ENCODE data around the gene TSPAN14. TPM values are rescaled to one million over a fixed set of nuclear protein-coding genes. Genes with fewer than 3 reads are reported as not detected.
"Not testable (repeated sequence)": the region's sequence is repeated elsewhere in the genome, so short reads cannot be mapped to it uniquely, and the experiment has no call there.

TSPAN14 gene
- total RNA-seq, 1 experiment from 2014 or later, result 16.4 TPM

DNA sequence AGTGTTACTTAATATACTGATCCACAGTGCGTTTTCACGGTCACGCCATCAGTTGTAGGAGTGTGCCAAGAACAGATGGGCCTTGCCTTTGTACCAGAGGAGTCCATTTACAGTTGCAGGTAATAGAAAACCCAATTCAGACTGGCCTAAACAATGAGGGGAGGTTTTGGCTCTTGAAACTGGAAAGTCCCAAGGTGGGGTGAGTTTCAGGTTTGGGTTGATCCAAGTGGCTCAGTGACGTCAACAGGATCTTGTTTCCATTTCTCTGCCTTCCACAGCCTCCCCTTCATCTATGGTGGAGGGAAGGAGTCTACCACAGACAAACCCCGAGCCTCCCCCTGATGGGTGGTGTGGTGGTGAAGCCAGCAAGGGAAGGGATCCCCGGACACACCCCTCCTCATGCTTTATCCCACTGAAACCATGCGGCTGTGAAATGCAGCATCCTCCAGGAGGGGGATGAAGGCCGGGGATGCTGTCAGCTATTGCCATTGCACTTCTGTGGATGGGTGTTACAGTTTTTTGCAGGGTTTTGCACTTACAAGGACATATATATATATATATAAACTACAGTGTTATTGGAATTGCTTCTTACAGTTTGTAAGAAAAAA lies 68.8 kb downstream of the TSPAN14 start:
- DNase-seq (ENCODE audit: low spot score), result no peak

DNA sequence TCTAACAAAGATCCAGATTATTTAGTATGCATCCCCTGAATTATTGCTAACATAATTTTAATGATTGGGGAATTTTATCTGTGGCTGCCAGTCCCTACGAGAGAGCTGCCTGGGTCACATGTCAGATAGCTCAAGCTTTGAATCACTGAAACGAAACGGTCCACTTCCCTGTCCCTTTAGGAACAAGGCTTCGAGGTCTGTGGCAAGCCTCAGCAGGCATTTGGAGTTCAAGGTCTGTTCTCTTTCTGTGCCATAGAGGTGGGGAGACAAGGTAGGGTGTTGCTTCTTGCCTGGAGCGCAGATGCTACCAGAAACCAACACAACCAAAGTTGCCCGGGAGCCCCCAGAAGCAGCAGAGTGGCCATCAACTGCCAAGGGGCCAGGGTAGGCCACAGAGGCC lies 69.7 kb downstream of the TSPAN14 start:
- DNase-seq (ENCODE audit: low spot score), result no peak

DNA sequence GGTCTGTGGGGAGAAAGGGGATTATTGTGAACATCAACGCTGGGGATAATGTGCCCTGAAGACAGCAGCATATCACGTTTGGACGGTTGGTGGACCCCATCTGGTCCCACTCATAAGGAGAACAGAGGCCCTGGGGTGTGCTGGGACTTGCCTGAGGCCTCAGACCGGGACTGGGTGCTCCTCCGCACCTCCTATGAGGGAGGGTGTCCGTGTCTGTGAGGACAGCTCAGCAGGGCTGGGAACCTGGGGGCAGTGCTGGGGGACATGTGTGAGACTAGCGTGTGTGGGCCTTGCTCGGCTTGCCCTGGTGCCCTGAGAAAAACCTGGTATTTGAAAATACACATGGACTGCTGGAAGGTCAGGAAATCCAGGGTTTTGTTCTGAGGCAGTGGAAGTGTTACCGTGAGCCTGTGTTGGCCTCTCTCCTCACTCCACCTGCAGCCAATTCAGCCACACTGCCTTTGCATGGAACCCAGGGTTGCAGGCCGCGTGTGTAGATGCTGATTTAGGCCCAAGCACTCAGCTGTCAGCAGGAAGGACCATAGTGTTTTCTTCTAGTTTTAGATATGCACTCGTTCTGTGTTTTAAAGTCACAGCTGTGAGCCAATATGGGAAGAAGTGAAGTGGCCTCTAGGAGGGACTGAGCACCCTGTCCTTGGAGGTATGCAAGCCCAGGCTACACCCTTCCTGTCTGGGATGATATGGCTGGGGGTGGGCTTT lies 70.2 kb downstream of the TSPAN14 start:
- DNase-seq (ENCODE audit: low spot score), result no peak

DNA sequence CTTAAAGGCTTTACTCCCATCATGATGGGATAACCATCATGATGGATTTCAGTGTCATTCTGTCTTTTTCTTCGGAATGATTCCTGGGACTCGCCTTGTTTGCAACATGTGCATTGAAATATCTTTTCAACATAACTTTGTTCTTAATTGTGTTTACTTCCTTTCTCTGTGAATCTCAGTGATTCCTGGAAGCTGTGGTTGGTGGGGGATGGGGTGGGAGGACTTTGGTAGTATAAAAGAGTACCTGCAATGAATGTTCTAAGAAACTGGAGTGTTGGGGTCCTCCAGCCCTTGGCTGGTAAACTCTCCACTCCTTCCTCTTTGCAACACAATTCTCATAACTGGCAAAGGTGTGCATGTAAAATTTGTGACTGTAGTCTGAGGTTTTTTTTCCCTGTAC lies 72.1 kb downstream of the TSPAN14 start:
- DNase-seq (ENCODE audit: low spot score), result no peak

DNA sequence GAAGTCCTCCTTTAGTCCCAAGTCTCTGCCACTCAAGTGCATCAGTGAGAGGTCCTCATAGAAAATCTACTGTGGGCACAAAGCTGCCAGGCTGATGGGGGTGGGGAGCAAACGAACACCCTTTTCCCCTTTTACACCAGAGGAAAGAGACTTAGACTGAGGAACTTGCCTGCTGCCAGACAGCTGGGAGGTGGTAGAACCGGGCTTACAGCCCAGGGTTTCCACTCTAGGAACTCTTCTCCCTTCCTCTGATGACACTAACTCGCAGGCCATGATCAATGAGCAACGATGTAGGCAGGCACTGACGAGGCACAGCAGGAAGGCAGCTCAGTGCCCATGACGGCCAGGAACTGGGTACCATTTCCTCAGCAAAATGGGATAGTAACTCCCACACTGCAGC lies 72.6 kb downstream of the TSPAN14 start:
- DNase-seq (ENCODE audit: low spot score), result no peak

DNA sequence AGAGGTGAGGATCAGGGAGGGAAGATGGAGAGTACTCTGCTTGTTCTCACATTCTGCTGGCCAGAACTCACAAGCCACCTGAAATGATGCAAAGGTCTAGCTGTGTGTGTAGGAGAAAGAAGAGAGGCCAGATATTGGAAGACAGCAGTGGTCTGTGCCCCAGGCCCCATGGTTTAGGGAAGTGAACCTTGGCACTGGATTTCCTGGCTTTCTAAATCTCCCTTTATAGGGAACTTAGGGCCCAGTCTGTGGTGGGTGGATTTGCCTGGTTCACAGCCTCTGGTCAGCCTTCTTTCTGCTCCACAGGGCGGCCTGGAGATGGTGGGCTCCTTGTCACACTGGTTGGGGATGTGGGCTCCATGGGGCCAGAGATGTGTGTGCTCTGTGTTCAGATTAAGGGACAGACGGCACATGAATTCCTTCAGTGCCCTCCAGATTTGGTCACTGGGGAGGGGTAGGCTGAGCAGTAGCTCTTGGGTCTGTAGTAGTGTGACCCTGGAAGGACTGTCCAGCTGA lies 74.1 kb downstream of the TSPAN14 start:
- no peak for DNase-seq (ENCODE audit: low spot score)

DNA sequence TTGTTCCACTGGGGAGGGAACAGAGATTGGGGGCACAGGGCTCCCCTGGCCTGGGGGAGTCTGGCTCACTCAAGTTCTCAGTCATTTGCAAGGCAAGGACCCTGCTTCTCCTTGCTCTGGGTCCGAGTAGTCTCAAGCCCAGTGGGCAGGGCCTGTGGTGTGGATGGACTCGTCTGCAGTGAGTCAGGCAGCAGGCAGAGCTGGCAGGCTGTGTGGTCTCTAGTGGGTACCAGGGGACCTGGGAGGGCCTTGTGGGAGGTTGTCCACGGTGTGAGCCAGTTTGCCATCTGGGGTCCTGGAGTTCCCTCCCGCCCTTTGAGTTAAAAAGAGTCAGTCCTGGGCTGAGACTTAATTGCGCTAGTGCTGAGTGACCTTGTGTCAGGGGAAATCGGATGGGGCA lies 74.8 kb downstream of the TSPAN14 start:
- DNase-seq (ENCODE audit: low spot score), result no peak

DNA sequence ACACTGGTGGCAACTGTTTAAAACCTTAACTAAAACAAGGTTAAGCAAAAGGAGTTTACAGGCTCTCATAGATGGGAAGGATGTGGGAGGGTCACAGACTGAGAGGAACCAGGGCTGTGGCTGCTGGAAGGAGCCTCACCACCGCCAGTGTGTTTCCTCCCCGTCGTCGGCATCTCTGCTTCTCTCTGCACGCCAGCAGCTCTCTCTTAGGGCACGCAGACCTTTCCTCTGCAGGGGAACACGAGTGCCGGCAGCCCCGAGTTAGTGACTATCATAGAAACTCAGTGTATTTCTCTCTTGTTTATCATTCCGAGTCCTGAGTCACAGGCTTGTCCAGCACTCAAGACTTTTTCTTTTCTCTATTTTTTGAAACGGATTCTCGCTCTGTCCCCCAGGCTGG lies 75.5 kb downstream of the TSPAN14 start:
- DNase-seq (ENCODE audit: low spot score), result no peak

DNA sequence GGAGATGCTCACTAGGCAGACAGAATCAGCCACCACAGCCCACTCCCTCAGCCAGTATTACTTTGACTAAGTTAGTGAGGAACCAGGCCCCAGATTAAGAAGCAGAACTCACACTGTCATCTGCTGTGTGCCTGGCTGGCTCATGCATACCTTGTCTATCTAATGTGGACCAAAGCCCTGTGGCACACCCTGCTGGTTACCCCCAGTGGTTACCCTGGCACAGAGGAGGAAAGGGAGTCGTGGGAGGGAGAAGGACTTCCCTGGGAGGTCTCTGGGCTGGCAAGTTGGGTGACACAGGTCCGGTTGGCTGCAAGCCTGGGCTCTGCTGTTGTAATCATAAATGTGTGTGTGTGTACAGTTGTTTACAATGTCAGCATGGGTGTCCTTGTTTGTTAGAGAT lies 76.1 kb downstream of the TSPAN14 start:
- peak; percentile 73 for DNase-seq (ENCODE audit: low spot score)

DNA sequence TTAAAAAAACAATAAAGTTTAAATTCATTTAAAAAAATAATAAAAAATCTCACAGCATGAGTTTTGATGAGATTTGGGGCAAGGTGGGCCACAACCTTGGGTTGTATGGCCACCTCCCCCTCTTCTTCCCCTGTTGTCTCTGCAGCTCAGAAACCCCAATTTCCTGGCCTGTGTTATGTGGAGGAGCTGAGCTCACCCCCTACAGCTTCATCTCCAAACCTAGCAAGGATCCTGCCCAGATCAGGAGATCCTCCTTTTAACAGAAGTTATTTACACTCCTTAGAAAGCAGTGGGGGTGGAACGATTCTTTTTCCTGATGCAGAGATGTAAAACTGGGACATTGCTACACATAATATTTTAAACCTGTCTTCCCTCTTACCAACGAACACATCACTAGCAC lies 76.7 kb downstream of the TSPAN14 start:
- DNase-seq (ENCODE audit: low spot score), result no peak

DNA sequence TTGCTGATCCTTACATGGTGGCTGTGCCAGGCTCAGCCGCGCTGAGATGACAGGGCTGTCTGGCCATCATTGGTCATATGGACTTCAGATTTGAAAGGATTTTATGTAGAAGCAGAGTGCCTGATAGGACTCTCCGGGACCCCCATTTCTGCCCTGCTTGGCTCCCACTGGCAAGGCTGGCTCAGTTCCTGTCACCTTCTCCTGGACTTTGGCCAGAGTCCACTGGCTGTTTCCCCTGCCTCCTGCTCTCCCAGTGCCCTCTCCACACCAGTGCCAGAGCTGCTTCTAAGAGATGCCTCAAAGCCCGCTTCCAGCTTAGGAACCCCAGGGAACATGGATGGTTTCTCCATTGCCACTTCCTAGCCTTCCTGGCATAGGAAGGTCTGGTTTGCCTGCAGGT lies 78.5 kb downstream of the TSPAN14 start:
- no peak for DNase-seq (ENCODE audit: low spot score)

DNA sequence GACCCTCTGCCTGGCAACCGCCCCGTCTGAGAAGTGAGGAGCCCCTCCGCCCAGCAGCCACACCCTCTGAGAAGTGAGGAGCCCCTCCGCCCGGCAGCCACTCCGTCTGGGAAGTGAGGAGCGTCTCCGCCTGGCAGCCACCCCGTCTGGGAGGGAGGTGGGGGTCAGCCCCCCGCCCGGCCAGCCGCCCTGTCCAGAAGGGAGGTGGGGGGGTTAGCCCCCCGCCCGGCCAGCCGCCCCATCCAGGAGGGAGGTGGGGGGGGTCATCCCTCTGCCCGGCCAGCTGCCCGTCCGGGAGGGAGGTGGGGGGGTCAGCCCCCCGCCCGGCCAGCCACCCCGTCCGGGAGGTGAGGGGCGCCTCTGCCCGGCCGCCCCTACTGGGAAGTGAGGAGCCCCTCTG lies 79.9 kb downstream of the TSPAN14 start:
- not testable (repeated sequence) for DNase-seq (ENCODE audit: low spot score)

DNA sequence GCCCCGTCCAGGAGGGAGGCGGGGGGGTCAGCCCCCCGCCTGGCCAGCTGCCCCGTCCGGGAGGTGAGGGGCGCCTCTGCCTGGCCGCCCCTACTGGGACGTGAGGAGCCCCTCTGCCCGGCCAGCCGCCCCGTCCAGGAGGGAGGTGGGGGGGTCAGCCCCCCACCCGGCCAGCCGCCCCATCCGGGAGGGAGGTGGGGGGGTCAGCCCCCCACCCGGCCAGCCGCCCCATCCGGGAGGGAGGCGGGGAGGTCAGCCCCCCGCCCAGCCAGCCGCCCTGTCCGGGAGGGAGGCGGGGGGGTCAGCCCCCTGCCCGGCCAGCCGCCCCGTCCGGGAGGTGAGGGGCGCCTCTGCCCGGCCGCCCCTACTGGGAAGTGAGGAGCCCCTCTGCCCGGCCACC lies 80.5 kb downstream of the TSPAN14 start:
- DNase-seq (ENCODE audit: low spot score), result not testable (repeated sequence)

DNA sequence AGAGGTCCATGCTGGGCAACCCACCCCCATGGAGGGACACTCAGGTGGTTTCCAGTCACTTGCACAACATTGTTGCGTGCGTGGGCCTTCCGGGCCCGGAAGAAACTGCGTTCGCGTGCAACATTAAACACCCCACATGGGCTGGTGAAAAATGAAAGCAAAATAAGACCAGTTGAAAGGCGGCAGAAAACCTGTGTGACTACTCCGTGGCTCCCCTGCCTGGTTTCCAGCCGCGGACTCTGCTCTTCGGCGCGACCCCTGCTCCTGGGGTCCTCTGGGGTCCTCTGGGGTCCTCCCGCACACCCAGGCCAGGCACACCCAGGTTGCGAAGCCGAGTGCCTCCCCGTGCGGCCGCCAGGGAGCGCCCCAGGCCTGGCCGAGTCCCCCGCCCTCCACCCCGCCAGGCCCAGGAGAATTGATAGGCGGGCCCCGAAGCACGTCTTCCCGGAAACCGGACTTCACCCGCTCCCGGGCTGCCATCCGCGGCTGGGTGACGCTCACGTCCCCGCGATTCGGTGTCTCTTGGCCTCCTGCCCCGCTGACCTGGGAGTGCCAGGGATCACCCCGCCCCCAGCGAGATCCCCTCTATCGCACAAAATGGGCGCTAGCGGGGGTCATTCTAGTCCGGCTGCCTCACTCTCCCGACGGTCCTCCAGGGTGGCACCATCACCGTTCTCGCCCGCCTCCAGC lies 81.7 kb downstream of the TSPAN14 start:
- no peak for DNase-seq (ENCODE audit: low spot score)

DNA sequence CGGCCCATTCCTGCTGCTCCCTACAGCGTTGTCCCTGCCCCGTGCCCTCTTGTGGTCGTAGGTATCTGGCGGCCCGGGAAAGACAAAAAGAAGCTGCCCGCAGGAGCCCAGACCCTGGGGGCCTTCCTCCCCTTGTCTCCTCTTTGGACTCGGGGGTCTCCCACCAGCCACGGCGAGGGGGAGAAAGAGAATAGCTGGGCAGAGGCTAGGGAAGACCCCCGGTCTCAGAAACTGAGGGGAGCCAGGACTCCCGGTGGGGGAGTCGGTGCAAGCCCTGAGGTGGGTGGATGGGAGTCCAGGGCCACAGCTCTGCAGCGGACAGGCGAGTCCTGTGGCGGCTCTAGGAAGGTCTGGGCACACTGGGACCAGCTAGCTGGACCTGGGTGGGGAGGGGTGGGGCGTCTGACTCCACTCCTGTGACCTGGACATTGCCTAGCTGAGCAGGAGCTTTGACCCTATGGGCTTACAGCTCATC lies 82.3 kb downstream of the TSPAN14 start:
- DNase-seq (ENCODE audit: low spot score), result no peak

DNA sequence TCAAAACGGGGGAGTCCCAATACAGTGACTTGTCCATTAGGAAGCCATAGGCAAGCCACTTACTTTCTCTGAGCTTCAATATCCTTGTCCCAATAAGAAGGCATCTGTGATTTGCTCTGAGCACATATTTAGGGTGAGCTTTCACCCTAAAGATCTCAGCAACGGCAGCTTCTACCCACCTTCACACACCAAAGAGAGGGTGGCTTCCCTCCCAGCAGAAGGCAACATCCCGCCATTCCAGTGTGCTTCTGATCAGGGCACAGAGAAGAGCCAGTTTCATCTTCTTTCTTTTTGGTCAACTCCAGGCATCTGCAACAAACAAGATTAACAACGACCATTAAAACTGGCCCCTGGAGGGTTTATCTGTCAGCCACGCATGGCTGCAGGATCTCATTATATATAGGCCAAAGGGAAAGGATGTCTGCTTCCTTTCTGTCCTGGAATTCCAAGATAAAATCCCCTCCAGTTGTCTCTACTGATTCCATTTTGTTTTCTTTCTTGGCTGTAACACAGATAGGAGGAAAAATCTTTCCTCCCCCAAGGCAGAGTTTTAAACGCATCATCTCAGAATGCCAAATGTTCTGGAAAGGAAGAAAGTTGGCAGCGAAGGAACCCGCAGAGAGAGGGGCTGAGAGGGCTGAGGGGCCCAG lies 83.1 kb downstream of the TSPAN14 start:
- no peak for DNase-seq (ENCODE audit: low spot score)

DNA sequence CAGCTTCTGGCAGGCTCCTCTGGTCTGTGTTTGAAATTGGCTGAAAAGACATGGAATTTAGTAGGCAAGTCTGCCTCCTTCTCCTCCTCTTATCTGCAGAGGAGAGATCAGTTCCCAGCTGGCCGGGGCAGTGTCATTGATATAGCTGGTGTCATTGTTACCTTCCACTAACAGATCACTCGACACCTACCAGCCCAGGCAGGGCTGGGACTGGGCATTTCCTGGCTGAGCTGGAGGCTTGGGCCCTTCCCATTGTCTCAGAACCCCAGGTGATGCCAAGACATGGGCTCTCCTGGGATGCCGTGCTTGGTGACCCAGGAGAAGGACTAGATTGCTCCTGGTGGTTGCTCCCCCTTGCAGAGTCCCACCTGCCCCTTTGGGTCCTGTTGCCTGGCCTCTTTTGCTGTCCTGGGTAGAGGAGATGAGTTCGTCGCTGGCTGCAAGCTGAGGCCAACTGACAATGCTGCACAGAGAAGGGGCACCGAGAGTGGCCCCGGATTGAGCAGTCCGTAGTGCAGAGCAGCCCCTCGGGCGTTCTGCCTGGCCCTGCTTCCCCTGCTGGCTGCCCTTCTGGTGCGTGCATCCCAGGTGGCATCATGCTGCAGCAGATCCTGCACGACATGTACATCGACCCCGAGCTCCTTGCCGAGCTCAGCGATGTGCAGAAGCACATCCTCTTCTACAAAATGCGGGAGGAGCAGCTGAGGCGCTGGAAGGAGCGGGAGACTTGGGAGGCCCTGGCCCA lies 83.8 kb downstream of the TSPAN14 start, which contains the start of gene SH2D4B:
Gene SH2D4B (plus strand): TSS at position 167 of the 745 bp plus-strand sequence. CDS start 430 bp downstream, at position 597.
- DNase-seq (ENCODE audit: low spot score), result no peak

DNA sequence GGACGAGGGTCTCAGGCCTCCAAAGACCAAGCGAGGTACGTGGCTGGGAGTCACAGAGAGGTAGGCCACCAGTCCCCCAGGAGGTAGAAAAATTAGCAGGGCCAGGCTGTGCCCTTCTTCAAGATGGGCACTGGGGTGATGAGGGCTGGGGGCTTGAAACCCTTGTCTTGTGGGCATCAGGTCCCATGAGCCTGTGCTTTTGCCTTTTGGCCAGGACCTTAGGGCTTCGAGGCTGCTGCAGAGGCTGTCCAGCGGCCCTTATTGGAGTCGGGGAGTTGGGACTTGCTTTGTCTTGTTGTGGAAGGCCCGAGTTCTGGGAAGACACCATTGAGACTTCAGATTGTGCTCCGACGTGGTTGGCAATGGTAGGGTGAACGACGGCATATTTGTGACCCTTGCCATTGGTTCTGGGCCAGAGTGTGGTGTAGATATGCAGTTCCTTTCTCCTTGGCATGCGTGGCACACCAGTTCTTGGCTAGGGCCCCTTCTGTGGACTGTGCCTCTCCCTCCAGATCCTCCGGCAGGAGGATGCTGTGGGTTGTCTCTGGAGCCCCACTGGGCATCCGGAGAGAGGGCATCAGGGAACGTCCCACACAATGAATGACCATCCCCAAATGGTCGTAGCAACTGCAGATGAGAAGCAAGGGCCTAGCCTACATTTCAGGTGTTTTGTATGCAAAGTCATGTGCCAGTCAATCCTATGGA lies 84.5 kb downstream of the TSPAN14 start:
- no peak for DNase-seq (ENCODE audit: low spot score)

DNA sequence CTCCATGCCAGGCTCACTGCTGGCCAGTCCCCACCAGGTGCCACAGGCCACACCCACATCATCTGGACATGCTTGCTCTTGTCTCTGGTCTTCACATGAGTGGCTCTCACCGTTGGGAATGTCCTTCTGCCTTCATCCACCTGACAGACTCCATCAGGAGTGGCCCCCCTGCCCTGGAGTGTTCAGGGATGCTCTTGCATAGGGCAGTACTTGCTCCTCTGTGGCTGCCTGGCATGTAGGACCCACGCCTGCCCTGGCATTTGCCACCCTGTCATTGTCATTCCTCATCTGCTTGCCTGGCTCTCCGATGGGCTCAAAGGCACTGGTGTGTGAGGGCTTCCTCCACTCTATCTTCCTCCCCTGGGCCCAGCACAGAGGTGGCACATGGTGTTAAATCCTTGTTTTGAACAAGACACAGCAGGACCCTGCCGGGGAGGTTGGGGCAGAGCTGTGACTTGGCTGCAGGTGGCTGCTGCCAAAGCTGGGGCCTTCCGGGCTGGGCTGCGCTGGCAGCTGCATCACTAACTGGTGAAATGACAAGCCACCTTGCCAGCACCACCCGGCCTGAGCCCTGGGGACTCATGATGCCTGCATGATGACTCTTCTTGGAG lies 85.4 kb downstream of the TSPAN14 start:
- DNase-seq (ENCODE audit: low spot score), result no peak

DNA sequence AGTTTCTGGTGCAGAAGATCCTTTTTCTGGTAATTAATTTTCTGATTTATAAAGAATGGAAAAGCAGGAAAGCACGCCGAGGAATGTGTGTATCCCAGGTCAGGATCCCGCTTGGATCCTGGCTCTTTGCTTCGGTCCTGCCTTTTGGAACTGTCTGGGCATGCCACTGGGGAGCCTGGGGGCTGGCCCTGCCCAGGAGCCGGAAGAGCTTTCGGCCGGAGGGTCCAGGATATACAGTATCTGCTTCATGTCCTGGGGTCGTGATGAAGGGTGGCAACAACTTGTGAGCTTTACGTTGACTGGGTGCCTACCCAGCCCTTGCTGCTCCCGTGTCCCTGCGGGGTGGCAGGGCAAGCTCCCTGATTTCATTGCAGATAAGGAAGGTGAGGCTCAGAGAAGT lies 86.0 kb downstream of the TSPAN14 start:
- no peak for DNase-seq (ENCODE audit: low spot score)

Data from H4 (cell line).